PC-9 (cell line): ENCODE data around the gene FNDC3B. TPM values are rescaled to one million over a fixed set of nuclear protein-coding genes. Genes with fewer than 3 reads are reported as not detected.
A peak's percentile ranks its signal among the peaks of the same experiment; 100 is the strongest.

Experiments used
- BruUV-seq: library from RNA; stranded (reverse); fragments of 400-500 nt; replicated peaks from 2 replicates; lab custom pipeline; 2021; lab: Mats Ljungman, UMichigan
- CTCF ChIA-PET: fragments of 300-600 bp; sonication (Branson Sonifier 250); formaldehyde crosslinking; loops from one replicate; lab custom pipeline; 2022; ENCODE audit warnings: antibody characterized with exemption; lab: Charles Lee
- POLR2A ChIA-PET: fragments of 300-600 bp; sonication (Branson Sonifier 250); formaldehyde crosslinking; loops from one replicate; lab custom pipeline; 2022; ENCODE audit warnings: antibody characterized with exemption; ENCODE audit not compliant: unreplicated experiment; lab: Charles Lee
- DNase-seq, 2 experiments: peaks; one replicate each; pipeline versions ENCODE4 v3.0.0 to v3.0.0-alpha.2; 2015 to 2022; ENCODE audit warnings: mixed read lengths in 1 of 2
- H2AFZ ChIP-seq: fragments of 200-600 bp; sonication (generic); 2 replicates; pipeline ENCODE4 v1.8.1; 2017; ENCODE audit warnings: antibody characterized with exemption
- H3F3A ChIP-seq: fragments of 200-600 bp; sonication (generic); 2 replicates; pipeline ENCODE4 v1.8.1; 2017; ENCODE audit warnings: antibody characterized with exemption, mild to moderate bottlenecking, low read depth; ENCODE audit not compliant: insufficient read depth
- H3K27ac ChIP-seq: fragments of 200-600 bp; sonication (generic); 2 replicates; pipeline ENCODE4 v1.6.1; 2016; ENCODE audit warnings: mixed run types
- H3K27me3 ChIP-seq: fragments of 200-600 bp; sonication (generic); 2 replicates; pipeline ENCODE4 v1.6.1; 2016; ENCODE audit warnings: low read depth, mixed run types; ENCODE audit not compliant: insufficient read depth
- H3K36me3 ChIP-seq: fragments of 200-600 bp; sonication (generic); 2 replicates; pipeline ENCODE4 v1.6.1; 2016; ENCODE audit warnings: low read depth, mixed run types
- H3K4me1 ChIP-seq: fragments of 200-600 bp; sonication (generic); replicated peaks from 2 replicates; pipeline ENCODE4 v1.6.1; 2016; ENCODE audit warnings: mixed run types; ENCODE audit not compliant: insufficient read depth
- H3K4me2 ChIP-seq: fragments of 200-600 bp; sonication (generic); 2 replicates; pipeline ENCODE4 v1.6.1; 2017; ENCODE audit warnings: mixed run types
- H3K4me3 ChIP-seq: fragments of 200-600 bp; sonication (generic); 2 replicates; pipeline ENCODE4 v1.6.1; 2016; ENCODE audit warnings: mixed run types
- H3K79me2 ChIP-seq: fragments of 200-600 bp; sonication (generic); 2 replicates; pipeline ENCODE4 v1.6.1; 2017; ENCODE audit warnings: low read depth, mixed run types
- H3K9me2 ChIP-seq: fragments of 200-600 bp; sonication (generic); 2 replicates; pipeline ENCODE4 v1.8.1; 2017; ENCODE audit warnings: mild to moderate bottlenecking; ENCODE audit not compliant: insufficient read depth
- H3K9me3 ChIP-seq: fragments of 200-600 bp; sonication (generic); 2 replicates; pipeline ENCODE4 v1.8.1; 2016; ENCODE audit warnings: low read depth; ENCODE audit not compliant: insufficient read depth
- H4K20me1 ChIP-seq: fragments of 200-600 bp; sonication (generic); 2 replicates; pipeline ENCODE4 v1.8.1; 2017; ENCODE audit not compliant: insufficient read depth
- CTCF ChIP-seq: fragments of 200-600 bp; sonication (generic); conservative IDR thresholded peaks from 2 replicates; pipeline ENCODE4 v1.6.1; 2017; ENCODE audit warnings: mixed run types, antibody characterized with exemption, mild to moderate bottlenecking, moderate library complexity
- EZH2 ChIP-seq: fragments of 200-600 bp; sonication (generic); IDR thresholded peaks from 2 replicates; pipeline ENCODE4 v1.8.0; 2017; ENCODE audit warnings: antibody characterized with exemption, low read depth
- intact Hi-C: fragments of 100-400 bp; cut with micrococcal nuclease; formaldehyde crosslinking; loops from one replicate; pipeline ENCODE4 v1.10.0; 2022; ENCODE audit not compliant: unreplicated experiment
- total RNA-seq: library from RNA; stranded (reverse); gene quantifications from 2 replicates; pipeline ENCODE4 v1.2.3, GENCODE V29; 2021

FNDC3B gene
- total RNA-seq, 1 experiment from 2014 or later: 106 TPM

DNA sequence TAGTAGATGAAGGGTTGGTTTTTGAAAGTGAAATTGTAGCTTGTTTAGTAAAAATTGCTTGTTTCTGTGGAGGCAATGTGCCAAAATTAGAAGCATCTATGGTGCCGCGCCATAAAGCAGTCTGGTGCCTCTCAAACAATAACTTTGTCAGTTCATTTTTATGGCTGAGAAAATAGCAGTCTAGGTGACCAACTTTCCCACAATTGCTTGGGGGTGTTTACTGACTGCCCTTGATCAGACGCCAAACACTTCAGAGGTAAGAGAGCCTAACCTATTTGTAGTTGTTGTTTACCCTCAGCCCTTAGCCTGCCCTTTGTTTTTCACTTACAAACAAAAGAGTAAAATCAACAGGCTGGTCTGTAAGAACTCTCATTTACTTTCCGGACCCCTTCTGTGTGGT is 174.5 kb downstream of the FNDC3B start:
- H3K9me2 ChIP-seq: no peaks in the 10 kb centered on the region
- H3K9me3 ChIP-seq: no peaks in the 10 kb centered on the region
- H3K36me3 ChIP-seq: peaks cover 34% of the 10 kb centered on the region
- ChIA-PET CTCF (no interaction called here), POLR2A (no interaction called here)
- no peak for TF ChIP-seq EZH2
- no peak for TF ChIP-seq CTCF
- peaks cover 57% of the 10 kb centered on the region for H3K4me1 ChIP-seq
- DNase-seq: peak in 1 of 2 experiments; percentile 53
- no peaks in the 10 kb centered on the region for H3K27me3 ChIP-seq
- H4K20me1 ChIP-seq: peaks cover 89% of the 10 kb centered on the region
- peaks cover 72% of the 10 kb centered on the region for H3F3A ChIP-seq
- peak overlapping the region; percentile 23; the same call in 1 of the 2 replicates for H3K27ac ChIP-seq
- peak overlapping the region; percentile 12; the same call in 1 of the 2 replicates for H3K4me2 ChIP-seq
- BruUV-seq: no TSS peak
- no peak overlapping the region for H3K4me3 ChIP-seq
- intact Hi-C loops: no loop called here
- no peak overlapping the region for H2AFZ ChIP-seq
- peaks cover 100% of the 10 kb centered on the region for H3K79me2 ChIP-seq

- TF ChIP-seq EZH2: no peak
- no peak for TF ChIP-seq CTCF
- Histone ChIP-seq H3K4me2 (no peak overlapping the region), H3F3A (peaks cover 79% of the 10 kb centered on the region), H3K9me3 (peaks cover 2% of the 10 kb centered on the region; the same call in 1 of the 2 replicates), H2AFZ (no peak overlapping the region), H3K9me2 (no peaks in the 10 kb centered on the region), H3K4me3 (no peak overlapping the region), H3K27ac (no peak overlapping the region), H3K36me3 (peaks cover 45% of the 10 kb centered on the region), H3K79me2 (peaks cover 100% of the 10 kb centered on the region), H4K20me1 (peaks cover 91% of the 10 kb centered on the region), H3K4me1 (peaks cover 79% of the 10 kb centered on the region), H3K27me3 (no peaks in the 10 kb centered on the region)
- CTCF ChIA-PET: no interaction called here
- POLR2A ChIA-PET: interaction anchor here (0.6 kb wide), 1 partner anchor 91 kb away, joined by 3 read pairs; no protein-coding TSS in a partner anchor
- no TSS peak for BruUV-seq
- intact Hi-C loops: no loop called here
- DNase-seq: no peak
Measured at GRCh38 chr3:172216267-172216666, 176.9 kb downstream of the FNDC3B start.

GRCh38 chr3:172216911-172217310 is 177.5 kb downstream of the FNDC3B start:
- H3K4me2 ChIP-seq: 0 out of 2 replicates have a peak overlapping the region, but pooled peaks have one; percentile 26
- no peak for DNase-seq
- peaks cover 85% of the 10 kb centered on the region for H3F3A ChIP-seq
- H4K20me1 ChIP-seq: peaks cover 93% of the 10 kb centered on the region
- no peaks in the 10 kb centered on the region for H3K27me3 ChIP-seq
- ChIA-PET POLR2A (interaction anchor here (0.5 to 0.7 kb wide), 3 partner anchors 29 to 158 kb away, joined by 3 to 4 read pairs (median 3); no protein-coding TSS in a partner anchor), CTCF (no interaction called here)
- H3K4me3 ChIP-seq: no peak overlapping the region
- BruUV-seq: no TSS peak
- intact Hi-C loops: no loop called here
- H2AFZ ChIP-seq: no peak overlapping the region
- no peaks in the 10 kb centered on the region for H3K9me2 ChIP-seq
- H3K9me3 ChIP-seq: peaks cover 2% of the 10 kb centered on the region; the same call in 1 of the 2 replicates
- H3K36me3 ChIP-seq: peaks cover 47% of the 10 kb centered on the region
- peaks cover 100% of the 10 kb centered on the region for H3K79me2 ChIP-seq
- H3K27ac ChIP-seq: peak overlapping the region; percentile 45
- peaks cover 86% of the 10 kb centered on the region for H3K4me1 ChIP-seq
- no peak for TF ChIP-seq EZH2
- TF ChIP-seq CTCF: no peak
